Nephron (organoid): ENCODE data around the gene PODN.

Experiments used
- H3K27ac Mint-ChIP-seq, 3 experiments: 2 replicates each; pipeline ENCODE4 v1.8.0; 2020; ENCODE audit warnings: mixed read lengths in 3 of 3, mild to moderate bottlenecking in 2 of 3, moderate library complexity in 1 of 3
- H3K27me3 Mint-ChIP-seq: 2 replicates; pipeline ENCODE4 v1.8.0; 2021; ENCODE audit warnings: low read depth, mild to moderate bottlenecking, moderate library complexity, mixed read lengths
- H3K36me3 Mint-ChIP-seq: 2 replicates; pipeline ENCODE4 v1.8.0; 2020; ENCODE audit warnings: low read depth, mixed read lengths
- H3K4me1 Mint-ChIP-seq: 2 replicates; pipeline ENCODE4 v1.8.0; 2020; ENCODE audit warnings: mixed read lengths
- H3K4me3 Mint-ChIP-seq, 3 experiments: 2 replicates each; pipeline ENCODE4 v1.8.0; 2020; ENCODE audit warnings: mild to moderate bottlenecking in 3 of 3, mixed read lengths in 3 of 3, moderate library complexity in 2 of 3
- H3K9me3 Mint-ChIP-seq: 2 replicates; pipeline ENCODE4 v1.8.0; 2020; ENCODE audit warnings: mixed read lengths
- CTCF ChIP-seq, 3 experiments: fragments of 200-600 bp; sonication (generic); IDR thresholded peaks; one replicate each; pipeline ENCODE4 v1.5.0; 2021; ENCODE audit warnings: antibody characterized with exemption in 3 of 3; ENCODE audit not compliant: unreplicated experiment in 3 of 3

PODN gene

GRCh38 chr1:53090227-53091147 is 28.5 kb downstream of the PODN start:
- TF ChIP-seq CTCF (IDR thresholded peaks at IDR 0.05; ENCODE audit: unreplicated experiment in 3 of 3) = no peak
- Mint-ChIP-seq H3K4me1 (no peaks in the 10 kb centered on the region), H3K9me3 (no peaks in the 10 kb centered on the region), H3K27me3 (no peaks in the 10 kb centered on the region), H3K36me3 (no peaks in the 10 kb centered on the region), H3K4me3 (no peak overlapping the region), H3K27ac (no peak overlapping the region)

- H3K4me3 Mint-ChIP-seq = no peak overlapping the region
- H3K36me3 Mint-ChIP-seq = no peaks in the 10 kb centered on the region
- no peaks in the 10 kb centered on the region for H3K4me1 Mint-ChIP-seq
- no peak overlapping the region for H3K27ac Mint-ChIP-seq
- TF ChIP-seq CTCF (IDR thresholded peaks at IDR 0.05; ENCODE audit: unreplicated experiment in 3 of 3) = no peak
- no peaks in the 10 kb centered on the region for H3K27me3 Mint-ChIP-seq
- H3K9me3 Mint-ChIP-seq = no peaks in the 10 kb centered on the region
Measured at GRCh38 chr1:53091841-53092645, 30.0 kb downstream of the PODN start.

- H3K27me3 Mint-ChIP-seq = no peaks in the 10 kb centered on the region
- H3K4me1 Mint-ChIP-seq = no peaks in the 10 kb centered on the region
- no peak overlapping the region for H3K27ac Mint-ChIP-seq
- H3K9me3 Mint-ChIP-seq = no peaks in the 10 kb centered on the region
- H3K4me3 Mint-ChIP-seq = no peak overlapping the region
- TF ChIP-seq CTCF (IDR thresholded peaks at IDR 0.05; ENCODE audit: unreplicated experiment in 3 of 3) = no peak
- H3K36me3 Mint-ChIP-seq = no peaks in the 10 kb centered on the region
Measured at GRCh38 chr1:53092659-53093450, 30.8 kb downstream of the PODN start.

- no peaks in the 10 kb centered on the region for H3K36me3 Mint-ChIP-seq
- H3K9me3 Mint-ChIP-seq = no peaks in the 10 kb centered on the region
- no peak overlapping the region for H3K27ac Mint-ChIP-seq
- TF ChIP-seq CTCF (IDR thresholded peaks at IDR 0.05; ENCODE audit: unreplicated experiment in 3 of 3) = no peak
- H3K4me1 Mint-ChIP-seq = no peaks in the 10 kb centered on the region
- no peaks in the 10 kb centered on the region for H3K27me3 Mint-ChIP-seq
- H3K4me3 Mint-ChIP-seq = no peak overlapping the region
Measured at GRCh38 chr1:53093451-53093754, 31.4 kb downstream of the PODN start.

- Mint-ChIP-seq H3K9me3 (no peaks in the 10 kb centered on the region), H3K36me3 (no peaks in the 10 kb centered on the region), H3K27me3 (no peaks in the 10 kb centered on the region), H3K27ac (no peak overlapping the region), H3K4me1 (no peaks in the 10 kb centered on the region), H3K4me3 (no peak overlapping the region)
- no peak for TF ChIP-seq CTCF (IDR thresholded peaks at IDR 0.05; ENCODE audit: unreplicated experiment in 3 of 3)
Measured at GRCh38 chr1:53093778-53094532, 31.9 kb downstream of the PODN start.
